ENCODE results near the gene EXD3.

DNA sequence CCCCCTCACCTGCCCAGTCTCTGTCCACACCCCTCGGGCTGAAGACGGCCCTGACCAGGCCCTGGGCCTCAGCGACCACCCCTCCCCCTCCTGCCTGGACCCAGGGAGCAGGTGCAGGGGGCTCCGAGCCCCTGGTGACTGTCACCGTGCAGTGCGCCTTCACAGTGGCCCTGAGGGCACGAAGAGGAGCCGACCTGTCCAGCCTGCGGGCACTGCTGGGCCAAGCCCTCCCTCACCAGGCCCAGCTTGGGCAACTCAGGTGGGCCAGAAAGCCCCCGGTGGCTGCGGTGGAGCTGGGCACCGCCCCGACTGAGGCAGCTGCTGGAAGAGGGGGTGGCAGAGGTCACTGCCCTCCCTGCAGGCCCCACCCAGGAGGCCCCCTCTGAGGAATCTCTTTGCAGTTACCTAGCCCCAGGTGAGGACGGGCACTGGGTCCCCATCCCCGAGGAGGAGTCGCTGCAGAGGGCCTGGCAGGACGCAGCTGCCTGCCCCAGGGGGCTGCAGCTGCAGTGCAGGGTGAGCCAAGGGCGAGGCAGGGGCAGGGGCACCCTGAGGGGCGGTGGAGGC lies 10.5 kb upstream of the EXD3 start:
- TF ChIP-seq, protein P1, sequence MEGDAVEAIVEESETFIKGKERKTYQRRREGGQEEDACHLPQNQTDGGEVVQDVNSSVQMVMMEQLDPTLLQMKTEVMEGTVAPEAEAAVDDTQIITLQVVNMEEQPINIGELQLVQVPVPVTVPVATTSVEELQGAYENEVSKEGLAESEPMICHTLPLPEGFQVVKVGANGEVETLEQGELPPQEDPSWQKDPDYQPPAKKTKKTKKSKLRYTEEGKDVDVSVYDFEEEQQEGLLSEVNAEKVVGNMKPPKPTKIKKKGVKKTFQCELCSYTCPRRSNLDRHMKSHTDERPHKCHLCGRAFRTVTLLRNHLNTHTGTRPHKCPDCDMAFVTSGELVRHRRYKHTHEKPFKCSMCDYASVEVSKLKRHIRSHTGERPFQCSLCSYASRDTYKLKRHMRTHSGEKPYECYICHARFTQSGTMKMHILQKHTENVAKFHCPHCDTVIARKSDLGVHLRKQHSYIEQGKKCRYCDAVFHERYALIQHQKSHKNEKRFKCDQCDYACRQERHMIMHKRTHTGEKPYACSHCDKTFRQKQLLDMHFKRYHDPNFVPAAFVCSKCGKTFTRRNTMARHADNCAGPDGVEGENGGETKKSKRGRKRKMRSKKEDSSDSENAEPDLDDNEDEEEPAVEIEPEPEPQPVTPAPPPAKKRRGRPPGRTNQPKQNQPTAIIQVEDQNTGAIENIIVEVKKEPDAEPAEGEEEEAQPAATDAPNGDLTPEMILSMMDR (IDR thresholded peaks at IDR 0.05): no peak
- TF ChIP-seq EP300 (IDR thresholded peaks at IDR 0.05): no peak

Data from esophagus muscularis mucosa (tissue), 3 donors.